IMR-90 (cell line): Measurements from ENCODE around the gene AHNAK. TPM values are rescaled to one million over a fixed set of nuclear protein-coding genes. Genes with fewer than 3 reads are reported as not detected.
A peak's percentile ranks its signal among the peaks of the same experiment; 100 is the strongest.

ENCODE experiments used
- ATAC-seq: fragments of 200-7000 bp; cut with Tn5 transposase; 2 replicates; pipeline ENCODE4 v1.9.1; 2020; ENCODE audit warnings: low read depth, mild to moderate bottlenecking, moderate library complexity
- BruUV-seq: library from RNA; stranded (reverse); fragments of 400-500 nt; replicated peaks from 2 replicates; lab custom pipeline; 2021; lab: Mats Ljungman, UMichigan
- CTCF ChIA-PET: fragments of 300-600 bp; formaldehyde crosslinking; extraction: SDS; loops from one replicate; lab custom pipeline; 2021; ENCODE audit warnings: antibody characterized with exemption; lab: Yijun Ruan, JAX
- POLR2A ChIA-PET: fragments of 300-600 bp; sonication (Branson Sonifier 250); formaldehyde crosslinking; loops from one replicate; lab custom pipeline; 2022; ENCODE audit warnings: antibody characterized with exemption; ENCODE audit not compliant: unreplicated experiment; lab: Charles Lee
- DNase-seq: peaks from one replicate; pipeline ENCODE4 v3.0.0; 2013
- H2AFZ ChIP-seq: replicated peaks from 2 replicates; pipeline ENCODE3; 2013; ENCODE audit warnings: low read length, mild to moderate bottlenecking; ENCODE audit not compliant: poor library complexity
- H2AK5ac ChIP-seq: 2 replicates; pipeline ENCODE4 v1.6.1; 2013; ENCODE audit warnings: low read depth, low read length, inconsistent platforms
- H2AK9ac ChIP-seq: replicated peaks from 2 replicates; pipeline ENCODE3; 2013; ENCODE audit warnings: mild to moderate bottlenecking, low read depth, low read length, moderate library complexity; ENCODE audit not compliant: poor library complexity
- H2BK120ac ChIP-seq: 2 replicates; pipeline ENCODE4 v1.6.1; 2013; ENCODE audit warnings: low read depth, low read length, inconsistent platforms
- H2BK15ac ChIP-seq: 3 replicates; pipeline ENCODE4 v1.6.1; 2013; ENCODE audit warnings: low read depth, low read length, inconsistent platforms
- H2BK20ac ChIP-seq: 2 replicates; pipeline ENCODE4 v1.6.1; 2013; ENCODE audit warnings: low read depth, mild to moderate bottlenecking, inconsistent platforms, low read length, moderate library complexity
- H2BK5ac ChIP-seq: 2 replicates; pipeline ENCODE4 v1.6.1; 2013; ENCODE audit warnings: mild to moderate bottlenecking, low read depth, low read length, inconsistent platforms; ENCODE audit not compliant: poor library complexity, severe bottlenecking
- H3K14ac ChIP-seq: replicated peaks from 2 replicates; pipeline ENCODE4 v1.6.1; 2013; ENCODE audit warnings: low read depth, low read length, inconsistent platforms
- H3K18ac ChIP-seq: 2 replicates; pipeline ENCODE4 v1.6.1; 2013; ENCODE audit warnings: low read depth, low read length, control low read depth
- H3K23ac ChIP-seq: 2 replicates; pipeline ENCODE4 v1.6.1; 2013; ENCODE audit warnings: low read depth, low read length, inconsistent platforms
- H3K27ac ChIP-seq: 2 replicates; pipeline ENCODE4 v1.5.1; 2013; ENCODE audit warnings: mild to moderate bottlenecking, control low read depth, low read length; ENCODE audit not compliant: insufficient read depth
- H3K27me3 ChIP-seq: 2 replicates; pipeline ENCODE4 v1.6.1; 2013; ENCODE audit warnings: low read length; ENCODE audit not compliant: control insufficient read depth, insufficient read depth
- H3K36me3 ChIP-seq: 2 replicates; pipeline ENCODE4 v1.6.1; 2013; ENCODE audit warnings: low read length, mixed read lengths; ENCODE audit not compliant: control insufficient read depth, insufficient read depth
- H3K4ac ChIP-seq: 2 replicates; pipeline ENCODE4 v1.6.1; 2013; ENCODE audit warnings: low read depth, low read length, inconsistent platforms
- H3K4me1 ChIP-seq: 2 replicates; pipeline ENCODE4 v1.6.1; 2013; ENCODE audit warnings: low read length, mixed read lengths; ENCODE audit not compliant: control insufficient read depth, insufficient read depth
- H3K4me2 ChIP-seq: 2 replicates; pipeline ENCODE4 v1.6.1; 2013; ENCODE audit warnings: low read depth, mild to moderate bottlenecking, control low read depth, low read length, moderate library complexity
- H3K4me3 ChIP-seq: 2 replicates; pipeline ENCODE4 v1.5.1; 2013; ENCODE audit warnings: low read depth, mild to moderate bottlenecking, control low read depth, low read length, moderate library complexity; ENCODE audit not compliant: insufficient read depth
- H3K56ac ChIP-seq: 2 replicates; pipeline ENCODE4 v1.6.1; 2013; ENCODE audit warnings: low read length, inconsistent platforms; ENCODE audit not compliant: insufficient read depth; ENCODE audit errors: extremely low read depth
- H3K79me1 ChIP-seq, 2 experiments: 2 replicates each; pipeline ENCODE4 v1.6.1; 2013; ENCODE audit warnings: low read length in 2 of 2, inconsistent platforms in 1 of 2, low read depth in 1 of 2
- H3K9ac ChIP-seq: 2 replicates; pipeline ENCODE4 v1.6.1; 2013; ENCODE audit warnings: low read depth, low read length, control low read depth
- H3K9me1 ChIP-seq: 2 replicates; pipeline ENCODE4 v1.6.1; 2013; ENCODE audit warnings: low read length, inconsistent platforms; ENCODE audit not compliant: insufficient read depth
- H3K9me3 ChIP-seq: 2 replicates; pipeline ENCODE4 v1.6.1; 2013; ENCODE audit warnings: low read length; ENCODE audit not compliant: control insufficient read depth, insufficient read depth
- H4K20me1 ChIP-seq: 2 replicates; pipeline ENCODE4 v1.6.1; 2013; ENCODE audit warnings: low read length, inconsistent platforms; ENCODE audit not compliant: insufficient read depth
- H4K5ac ChIP-seq: 2 replicates; pipeline ENCODE4 v1.6.1; 2013; ENCODE audit warnings: mild to moderate bottlenecking, low read depth, low read length, control low read depth
- H4K8ac ChIP-seq, 2 experiments: 2 replicates each; pipeline ENCODE4 v1.6.1; 2013; ENCODE audit warnings: low read depth in 2 of 2, low read length in 2 of 2, control low read depth in 1 of 2, inconsistent platforms in 1 of 2
- H4K91ac ChIP-seq: 2 replicates; pipeline ENCODE4 v1.6.1; 2013; ENCODE audit warnings: low read depth, low read length, inconsistent platforms; ENCODE audit not compliant: insufficient read depth
- BHLHE40 ChIP-seq: fragments of 150-350 bp; IDR thresholded peaks from 2 replicates; pipeline ENCODE4 v1.6.1; 2016; ENCODE audit warnings: mild to moderate bottlenecking, low read depth, low read length
- FOS ChIP-seq: fragments of 150-350 bp; IDR thresholded peaks from 2 replicates; pipeline ENCODE4 v1.6.1; 2016; ENCODE audit warnings: low read depth, low read length
- MAFK ChIP-seq: IDR thresholded peaks from 2 replicates; pipeline ENCODE4 v1.6.1; 2012; ENCODE audit warnings: low read depth, low read length, improper control_type of control experiment
- MAZ ChIP-seq: IDR thresholded peaks from 2 replicates; pipeline ENCODE4 v1.6.1; 2012; ENCODE audit warnings: low read depth, mild to moderate bottlenecking, low read length, improper control_type of control experiment, moderate library complexity, borderline replicate concordance
- RCOR1 ChIP-seq: IDR thresholded peaks from 2 replicates; pipeline ENCODE4 v1.6.1; 2012; ENCODE audit warnings: mild to moderate bottlenecking, low read length, improper control_type of control experiment; ENCODE audit not compliant: insufficient replicate concordance
- WGBS, 2 experiments: methylation state at CpG; one replicate each; pipeline versions ENCODE4 v1.1.5 to v1.1.7; 2013; ENCODE audit warnings: missing lambda C conversion rate in 2 of 2; ENCODE audit not compliant: insufficient read length in 1 of 2; ENCODE audit errors: extremely low coverage in 2 of 2; 5-methylcytosine and 5-hydroxymethylcytosine counted together
- dilution Hi-C: fragments of 300-500 bp; cut with HindIII; formaldehyde crosslinking; loops from one replicate; pipeline ENCODE4 v1.14.3; 2018; ENCODE audit warnings: low sequenced_read_pairs; ENCODE audit not compliant: unreplicated experiment
- in situ Hi-C: fragments of 300-500 bp; cut with MboI; formaldehyde crosslinking; loops from 3 replicates; pipeline ENCODE4 v1.14.3; 2019; ENCODE audit warnings: low sequenced_read_pairs, inconsistent platforms, mixed read lengths
- intact Hi-C: fragments of 100-400 bp; cut with micrococcal nuclease; formaldehyde crosslinking; loops from 2 replicates; pipeline ENCODE4 v1.10.0; 2022
- polyA plus RNA-seq, 3 experiments: library from polyadenylated mRNA; depleted of rRNA; stranded (reverse); fragments of >200 nt; gene quantifications; 2 replicates each; pipeline ENCODE4 v1.2.3, GENCODE V29; 2012; ENCODE audit warnings: low replicate concordance in 1 of 3
- total RNA-seq: library from RNA; depleted of rRNA; stranded (reverse); fragments of >200 nt; gene quantifications from 2 replicates; pipeline ENCODE4 v1.2.3, GENCODE V29; 2012
- TF ChIP-seq, protein P1 (sequence below): conservative IDR thresholded peaks from 2 replicates; pipeline ENCODE4 v1.5.1; 2012; ENCODE audit warnings: mild to moderate bottlenecking, low read depth, low read length, improper control_type of control experiment

The AHNAK gene
- total and polyA plus RNA-seq, 2 of the 4 experiments (the other 2 are of a cell fraction), result 95.1 to 695 TPM

DNA sequence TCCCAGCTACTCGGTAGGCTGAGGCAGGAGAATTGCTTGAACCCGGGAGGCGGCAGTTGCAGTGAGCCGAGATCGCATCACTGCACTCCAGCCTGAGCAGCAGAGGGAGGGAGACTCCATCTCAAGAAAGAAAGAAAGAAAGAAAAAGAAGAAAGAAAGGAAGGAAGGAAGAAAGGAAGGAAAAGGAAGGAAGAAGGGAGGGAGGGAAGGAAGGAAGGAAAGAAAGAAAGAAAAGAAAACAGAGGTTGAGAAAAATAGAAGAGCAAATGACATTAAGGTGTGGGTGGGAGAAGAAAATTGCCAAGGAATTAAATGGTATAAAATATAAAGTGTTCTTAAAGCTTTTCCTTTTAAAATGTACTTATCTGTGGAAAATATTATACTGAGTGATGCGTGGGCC is 49.9 kb downstream of the AHNAK start:
- H3K36me3 ChIP-seq, result no peaks in the 10 kb centered on the region
- no peak overlapping the region for H4K91ac ChIP-seq
- no peak overlapping the region for H2AK9ac ChIP-seq
- no peak overlapping the region for H2AFZ ChIP-seq
- peaks cover 0 to 4% of the 10 kb centered on the region in 2 experiments; a peak in 1 of 4 replicates for H3K79me1 ChIP-seq
- intact Hi-C loops, result no loop called here
- no peak overlapping the region for H3K4me2 ChIP-seq
- H3K4me1 ChIP-seq, result peaks cover 12% of the 10 kb centered on the region
- WGBS, 2 experiments, result no CpG with 5 or more reads among the region's 6 CpGs
- no peak overlapping the region for H3K56ac ChIP-seq
- no peak overlapping the region for H3K27ac ChIP-seq
- H4K5ac ChIP-seq, result no peak overlapping the region
- ChIA-PET POLR2A (interaction anchor here (0.6 kb wide), 1 partner anchor 16 kb away, joined by 10 read pairs; no protein-coding TSS in a partner anchor), CTCF (interaction anchor here (0.8 to 1.0 kb wide), 2 partner anchors 64 to 72 kb away, joined by 3 to 4 read pairs; no protein-coding TSS in a partner anchor)
- 0 out of 2 replicates have a peak overlapping the region, but pooled peaks have one; percentile 56 for H3K14ac ChIP-seq
- peaks cover 13% of the 10 kb centered on the region for H3K9me1 ChIP-seq
- 0 out of 2 replicates have a peak overlapping the region, but pooled peaks have one; percentile 75 for H2BK20ac ChIP-seq
- H2BK120ac ChIP-seq, result peak overlapping the region; percentile 65; the same call in 1 of the 2 replicates
- ATAC-seq (no peak), DNase-seq (no peak)
- H3K4me3 ChIP-seq, result no peak overlapping the region
- H3K27me3 ChIP-seq, result no peaks in the 10 kb centered on the region
- no peak overlapping the region for H3K23ac ChIP-seq
- peak overlapping the region; percentile 59; the same call in 1 of the 2 replicates for H3K4ac ChIP-seq
- H3K9me3 ChIP-seq, result no peaks in the 10 kb centered on the region
- BruUV-seq, result no TSS peak
- no peaks in the 10 kb centered on the region for H4K20me1 ChIP-seq
- peak overlapping the region; percentile 10; the same call in 1 of the 3 replicates for H2BK15ac ChIP-seq
- no peak overlapping the region for H2AK5ac ChIP-seq
- no peak overlapping the region for H3K18ac ChIP-seq
- in situ Hi-C loops, result no loop called here
- H4K8ac ChIP-seq, result 0 out of 4 replicates have a peak overlapping the region, but pooled peaks of 1 of the 2 experiments have one; percentile 4
- H3K9ac ChIP-seq, result no peak overlapping the region
- no peak overlapping the region for H2BK5ac ChIP-seq
- no peak for TF ChIP-seq RCOR1
- no peak for TF ChIP-seq MAFK
- no peak for TF ChIP-seq MAZ
- TF ChIP-seq BHLHE40, result no peak
- TF ChIP-seq, protein P1, sequence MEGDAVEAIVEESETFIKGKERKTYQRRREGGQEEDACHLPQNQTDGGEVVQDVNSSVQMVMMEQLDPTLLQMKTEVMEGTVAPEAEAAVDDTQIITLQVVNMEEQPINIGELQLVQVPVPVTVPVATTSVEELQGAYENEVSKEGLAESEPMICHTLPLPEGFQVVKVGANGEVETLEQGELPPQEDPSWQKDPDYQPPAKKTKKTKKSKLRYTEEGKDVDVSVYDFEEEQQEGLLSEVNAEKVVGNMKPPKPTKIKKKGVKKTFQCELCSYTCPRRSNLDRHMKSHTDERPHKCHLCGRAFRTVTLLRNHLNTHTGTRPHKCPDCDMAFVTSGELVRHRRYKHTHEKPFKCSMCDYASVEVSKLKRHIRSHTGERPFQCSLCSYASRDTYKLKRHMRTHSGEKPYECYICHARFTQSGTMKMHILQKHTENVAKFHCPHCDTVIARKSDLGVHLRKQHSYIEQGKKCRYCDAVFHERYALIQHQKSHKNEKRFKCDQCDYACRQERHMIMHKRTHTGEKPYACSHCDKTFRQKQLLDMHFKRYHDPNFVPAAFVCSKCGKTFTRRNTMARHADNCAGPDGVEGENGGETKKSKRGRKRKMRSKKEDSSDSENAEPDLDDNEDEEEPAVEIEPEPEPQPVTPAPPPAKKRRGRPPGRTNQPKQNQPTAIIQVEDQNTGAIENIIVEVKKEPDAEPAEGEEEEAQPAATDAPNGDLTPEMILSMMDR, result no peak
- no peak for TF ChIP-seq FOS
- dilution Hi-C loops, result no loop called here
